H1 (cell line): ENCODE measurements around the gene PLXNA4. TPM values are rescaled to one million over a fixed set of nuclear protein-coding genes. Genes with fewer than 3 reads are reported as not detected.

ENCODE experiments used
- CEBPB ChIP-seq: IDR thresholded peaks from 2 replicates; pipeline ENCODE4 v1.6.1; 2012; ENCODE audit warnings: low read depth, low read length
- JUN ChIP-seq: IDR thresholded peaks from 2 replicates; pipeline ENCODE4 v1.6.1; 2011; ENCODE audit warnings: low read depth, mild to moderate bottlenecking, improper control_type of control experiment, low read length
- POLR2A ChIP-seq, 2 experiments: IDR thresholded peaks; 1 replicate in 1 of 2; 2 replicates in 1 of 2; pipeline ENCODE4 v1.6.1; 2011; ENCODE audit warnings: low read depth in 2 of 2, low read length in 2 of 2, mild to moderate bottlenecking in 2 of 2; ENCODE audit errors: control extremely low read depth in 1 of 2
- SP1 ChIP-seq: IDR thresholded peaks from 2 replicates; pipeline ENCODE4 v1.6.1; 2011; ENCODE audit warnings: low read depth, low read length
- TAF1 ChIP-seq: IDR thresholded peaks from 2 replicates; pipeline ENCODE4 v1.6.1; 2011; ENCODE audit warnings: mild to moderate bottlenecking, low read depth, low read length
- polyA plus RNA-seq, 7 experiments: library from polyadenylated mRNA; depleted of rRNA in 3 of 7; stranded (reverse) in 5 of 7; unstranded in 2 of 7; fragments of >200 nt in 5 of 7; fragments of 200-250 nt in 2 of 7; gene quantifications; 1 replicate in 5 of 7; 2 replicates in 1 of 7; 4 replicates in 1 of 7; pipeline versions ENCODE4 v1.2.1 to v1.2.3, GENCODE V29; 2011 to 2013; ENCODE audit warnings: missing spikeins in 2 of 7, mixed read lengths in 2 of 7
- total RNA-seq: library from RNA; stranded (reverse); fragmentation: NEBNext Ultra II Directional; extraction: Animal tissue kit (Norgen Biotek cat#: 25700); gene quantifications from 2 replicates; pipeline ENCODE4 v1.2.1, GENCODE V29; 2021

Gene PLXNA4
- total and polyA plus RNA-seq, 2 of the 8 experiments (the other 6 are each of a cell fraction or from before 2014, with no cell fraction given), result 0.76 to 0.79 TPM

- no peak for TF ChIP-seq JUN
- no peak for TF ChIP-seq POLR2A (IDR thresholded peaks at IDR 0.05; ENCODE audit: control extremely low read depth in 1 of 2, low read depth in 2 of 2, low read length in 2 of 2)
- no peak for TF ChIP-seq SP1
- TF ChIP-seq TAF1, result no peak
- no peak for TF ChIP-seq CEBPB
Measured at GRCh38 chr7:132171130-132171576, 405.1 kb downstream of the PLXNA4 start (continued).
